GM21529 (cell line): Measurements from ENCODE around the gene ZBTB17.
"Not testable (repeated sequence)": the region's sequence is repeated elsewhere in the genome, so short reads cannot be mapped to it uniquely, and the experiment has no call there.

ENCODE experiments used
- ATAC-seq: cut with Tn5 transposase; IDR thresholded peaks from one replicate; pipeline ENCODE4 v1.9.1; 2021; ENCODE audit not compliant: unreplicated experiment

ZBTB17 gene

GRCh38 chr1:15975805-15976680, at the start of gene ZBTB17:
Gene ZBTB17 (minus strand): TSS chr1:15976101. CDS start chr1:15948495, 27,606 bp downstream.
- ATAC-seq: peak; percentile 74

DNA sequence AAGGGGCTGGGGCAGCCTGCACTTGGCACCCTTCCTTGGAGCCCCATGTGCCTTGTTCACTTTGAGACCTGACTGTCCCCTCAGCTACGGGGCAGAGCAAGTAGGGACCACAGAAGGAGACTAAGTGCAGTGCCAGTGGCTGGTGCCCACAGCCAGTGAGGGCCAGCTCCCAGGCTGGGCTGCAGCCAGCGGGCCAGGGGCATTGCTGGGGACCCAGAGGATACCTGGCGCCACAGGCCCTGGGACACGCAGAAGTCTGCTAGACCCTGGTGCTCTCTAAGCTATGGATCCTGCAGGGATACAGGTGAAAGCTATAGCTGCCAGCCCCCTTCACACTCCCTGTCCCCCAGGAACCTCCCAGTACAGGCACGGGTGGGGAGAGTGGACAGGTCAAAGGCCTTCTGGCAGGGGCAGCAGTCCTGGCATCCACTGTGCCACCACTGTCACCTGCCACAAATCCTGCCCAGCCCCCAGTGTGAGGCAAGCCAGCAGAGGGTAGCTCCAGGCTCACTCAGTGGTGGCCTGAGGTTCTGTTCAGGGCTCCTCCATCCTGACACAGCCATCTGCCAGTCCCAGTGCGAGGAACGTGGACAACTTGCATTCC, 47.3 kb upstream of the ZBTB17 start:
- ATAC-seq: no peak

GRCh38 chr1:16022393-16022792, 46.5 kb upstream of the ZBTB17 start:
- no peak for ATAC-seq

DNA sequence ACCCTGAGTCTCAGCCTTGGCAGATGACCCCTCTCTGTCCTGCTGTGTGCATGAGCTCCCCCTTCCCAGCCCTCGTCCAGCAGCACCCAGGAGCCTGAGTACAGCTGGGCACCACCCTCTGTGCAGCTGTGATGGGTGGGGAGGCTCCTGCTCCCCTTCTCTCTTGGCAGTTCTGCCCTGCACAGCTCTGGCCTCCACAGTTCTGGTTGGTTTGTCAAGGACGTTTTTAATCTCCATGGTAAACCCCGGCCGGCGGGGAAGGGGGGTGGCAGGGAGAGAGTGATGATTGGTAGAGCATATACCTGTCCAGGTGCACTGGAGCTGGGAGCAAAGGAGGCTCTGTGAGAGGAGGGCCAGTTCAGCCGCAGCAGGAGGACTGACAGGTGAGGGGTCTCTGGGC, 45.8 kb upstream of the ZBTB17 start, which contains the start of gene CLCNKA:
CLCNKA (plus strand) TSS at position 356 of the 400 bp plus-strand sequence. CDS start 584 bp downstream, outside the sequence.
- no peak for ATAC-seq

DNA sequence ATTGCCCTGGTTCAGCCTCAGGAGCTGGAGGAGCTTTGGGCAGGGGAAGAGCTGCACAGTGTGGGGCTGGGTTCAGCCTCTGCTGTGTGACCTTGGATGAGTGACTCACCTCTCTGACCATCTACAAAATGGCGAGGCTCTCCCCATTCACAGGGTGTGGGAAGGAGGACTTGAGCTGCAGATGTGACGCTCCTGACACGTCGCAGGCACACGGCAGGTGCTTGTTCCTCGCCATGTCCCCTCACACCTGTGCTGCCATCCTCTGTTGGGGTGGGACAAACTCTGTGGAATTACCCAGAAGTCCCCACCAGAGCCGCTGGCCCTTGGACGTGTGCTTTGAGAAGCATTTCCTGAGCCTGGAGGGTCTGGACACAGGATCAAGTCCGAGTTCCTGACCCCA, 45.0 kb upstream of the ZBTB17 start:
- not testable (repeated sequence) for ATAC-seq

- no peak for ATAC-seq
Measured at GRCh38 chr1:16020325-16020724, 44.4 kb upstream of the ZBTB17 start.

DNA sequence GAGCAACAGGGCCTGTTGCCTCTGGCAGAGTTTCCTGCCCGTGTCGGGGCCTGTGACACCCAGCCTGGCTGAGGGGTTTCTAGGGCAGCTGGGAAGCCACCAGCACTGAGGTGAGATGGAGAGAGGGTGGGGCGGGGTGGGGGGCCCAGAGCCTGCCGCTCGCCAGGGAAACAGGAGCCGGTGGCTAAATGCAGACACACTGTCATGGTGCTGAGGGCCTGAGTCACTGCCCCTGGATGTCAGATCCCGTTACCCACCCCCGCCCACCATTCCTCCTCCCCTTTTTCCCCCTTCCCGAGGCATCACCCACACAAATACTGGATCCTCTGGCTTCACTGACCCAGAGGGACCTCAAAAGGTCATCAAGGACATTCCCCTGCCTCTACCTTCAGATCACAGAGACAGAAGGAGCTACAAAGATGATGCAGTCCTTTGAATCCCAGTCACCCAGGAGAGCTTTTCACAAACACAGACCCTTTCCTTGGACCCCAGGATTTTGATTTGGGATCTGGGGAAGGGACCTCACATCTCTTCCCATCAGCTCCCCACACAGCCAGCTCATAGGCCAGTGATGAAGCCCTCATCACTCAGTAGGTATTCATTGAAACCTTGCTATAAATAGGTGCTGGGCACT, 43.9 kb upstream of the ZBTB17 start:
- no peak for ATAC-seq

DNA sequence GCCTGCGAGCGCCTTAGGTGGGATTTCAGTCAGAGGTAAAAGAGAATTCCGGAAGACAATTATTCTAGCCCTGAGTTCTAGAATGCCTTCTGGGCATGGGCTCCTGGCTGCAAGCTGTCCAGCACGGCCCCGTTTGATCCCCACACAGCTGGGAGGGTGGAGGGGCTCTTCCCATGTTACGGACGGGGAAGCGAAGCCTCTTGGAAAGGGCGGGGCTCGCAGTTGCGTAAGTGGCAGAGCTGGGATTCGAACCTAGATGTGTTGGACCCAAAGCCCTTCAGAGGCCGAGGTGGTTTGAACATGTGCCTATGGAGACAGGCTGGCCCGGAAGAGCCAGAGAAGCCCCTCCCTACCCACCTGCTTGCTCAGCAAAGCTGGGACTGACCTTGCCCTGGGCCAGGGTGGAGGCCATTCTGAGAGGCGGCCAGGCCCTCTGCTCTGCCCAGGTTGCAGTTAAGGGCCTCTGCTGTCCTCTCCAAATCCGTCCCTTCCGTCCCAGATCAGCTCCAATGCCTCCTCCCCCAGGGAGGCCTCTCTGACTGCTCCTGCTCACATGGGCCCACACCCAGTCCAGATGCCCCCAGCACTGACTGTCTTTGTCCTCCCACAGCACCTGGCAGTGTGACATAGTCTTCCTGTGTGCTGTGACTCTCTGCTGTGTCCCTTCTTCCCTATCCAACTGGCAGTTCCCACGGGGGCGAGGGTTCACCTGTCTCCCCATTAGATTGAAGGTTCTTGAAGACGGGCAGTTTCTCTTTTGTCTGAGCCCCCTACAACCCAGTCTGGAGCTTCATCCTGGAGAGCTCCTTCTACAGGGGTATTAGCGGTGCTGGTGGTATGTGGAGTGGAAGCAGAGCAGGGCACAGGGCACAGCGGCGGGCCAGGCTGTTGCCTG, 43.1 kb upstream of the ZBTB17 start:
- no peak for ATAC-seq

DNA sequence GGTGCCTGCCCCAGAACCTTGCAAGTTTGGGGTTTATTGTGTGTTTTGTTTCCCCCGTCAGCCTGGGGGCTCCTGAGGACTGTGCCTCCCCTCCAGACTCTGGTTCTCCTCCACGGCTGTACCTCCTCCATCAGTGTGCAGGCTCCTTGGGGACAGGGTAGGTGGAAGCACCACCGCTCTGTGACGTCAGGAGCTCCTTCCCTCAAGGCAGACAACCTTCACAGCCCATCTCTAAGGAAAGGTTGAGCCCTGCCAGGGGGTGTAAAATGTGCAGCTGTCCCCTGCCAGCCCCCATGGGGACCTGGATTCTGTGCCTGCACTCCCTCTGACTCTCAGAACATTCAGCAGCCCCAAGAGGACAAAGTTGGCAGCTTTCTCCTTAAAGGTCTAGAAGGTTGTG, 42.4 kb upstream of the ZBTB17 start:
- ATAC-seq: no peak

DNA sequence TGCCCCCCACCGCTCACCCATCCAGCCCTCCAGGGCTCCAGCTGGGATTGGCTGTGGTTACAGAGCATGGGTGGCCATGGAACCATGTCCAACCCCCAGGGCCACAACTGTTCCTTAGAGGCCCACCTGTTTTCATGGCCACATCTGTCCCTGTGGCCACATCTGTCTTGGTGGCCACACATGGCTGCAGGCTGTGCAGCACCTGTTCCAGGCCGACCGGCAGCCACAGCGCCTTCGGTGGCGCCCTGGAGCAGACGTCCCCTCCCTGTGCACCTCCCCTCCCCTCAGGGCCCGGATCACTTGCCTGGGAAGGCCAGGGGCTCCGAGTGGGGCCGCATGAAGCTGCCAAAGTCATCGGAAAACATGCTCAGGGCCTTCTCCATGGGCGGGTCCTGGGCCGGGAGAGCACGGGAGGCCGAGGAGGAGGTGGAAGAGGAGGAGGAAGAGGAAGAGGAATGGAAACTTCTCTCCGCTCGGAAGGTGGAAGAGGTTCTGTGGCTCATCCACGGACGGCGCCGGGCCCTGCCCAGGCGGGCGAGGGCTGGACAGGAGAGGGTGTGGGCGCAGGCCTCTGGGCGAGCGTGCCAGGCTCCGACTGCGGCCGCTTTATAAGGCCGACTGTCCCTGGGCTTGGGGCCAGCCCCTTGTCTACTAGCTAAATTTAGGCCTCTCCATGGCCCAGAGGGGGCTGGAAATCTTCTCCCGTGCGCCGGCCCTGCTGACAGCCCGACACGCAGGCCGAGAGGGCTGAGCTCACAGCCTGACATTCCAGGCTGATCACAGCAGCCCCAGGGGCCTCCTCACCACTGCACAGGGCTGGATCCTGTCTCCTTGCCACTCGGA, 41.8 kb upstream of the ZBTB17 start, which contains the start of gene HSPB7:
HSPB7 (minus strand) TSS at position 583 of the 843 bp plus-strand sequence; CDS start at position 503, 80 bp downstream.
- no peak for ATAC-seq

DNA sequence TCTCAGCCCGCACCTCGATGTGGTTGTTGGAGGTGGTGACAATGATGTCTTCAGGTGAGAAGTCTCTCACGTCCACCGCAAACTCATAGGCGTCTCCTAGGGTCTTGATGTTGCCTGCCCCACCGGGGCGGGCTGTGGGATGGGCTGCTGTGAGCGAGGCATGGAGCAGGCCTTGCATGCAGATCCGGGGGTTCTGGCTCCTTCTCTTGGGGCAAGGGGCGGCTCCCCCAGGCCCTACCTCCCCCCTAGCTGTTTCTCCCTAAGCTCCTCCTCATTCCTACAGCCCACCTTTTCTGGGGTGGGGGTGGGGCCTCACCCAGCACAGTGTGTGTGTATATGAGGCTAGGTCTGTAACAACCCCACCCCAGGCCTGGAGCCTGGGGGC, 41.2 kb upstream of the ZBTB17 start:
- no peak for ATAC-seq

DNA sequence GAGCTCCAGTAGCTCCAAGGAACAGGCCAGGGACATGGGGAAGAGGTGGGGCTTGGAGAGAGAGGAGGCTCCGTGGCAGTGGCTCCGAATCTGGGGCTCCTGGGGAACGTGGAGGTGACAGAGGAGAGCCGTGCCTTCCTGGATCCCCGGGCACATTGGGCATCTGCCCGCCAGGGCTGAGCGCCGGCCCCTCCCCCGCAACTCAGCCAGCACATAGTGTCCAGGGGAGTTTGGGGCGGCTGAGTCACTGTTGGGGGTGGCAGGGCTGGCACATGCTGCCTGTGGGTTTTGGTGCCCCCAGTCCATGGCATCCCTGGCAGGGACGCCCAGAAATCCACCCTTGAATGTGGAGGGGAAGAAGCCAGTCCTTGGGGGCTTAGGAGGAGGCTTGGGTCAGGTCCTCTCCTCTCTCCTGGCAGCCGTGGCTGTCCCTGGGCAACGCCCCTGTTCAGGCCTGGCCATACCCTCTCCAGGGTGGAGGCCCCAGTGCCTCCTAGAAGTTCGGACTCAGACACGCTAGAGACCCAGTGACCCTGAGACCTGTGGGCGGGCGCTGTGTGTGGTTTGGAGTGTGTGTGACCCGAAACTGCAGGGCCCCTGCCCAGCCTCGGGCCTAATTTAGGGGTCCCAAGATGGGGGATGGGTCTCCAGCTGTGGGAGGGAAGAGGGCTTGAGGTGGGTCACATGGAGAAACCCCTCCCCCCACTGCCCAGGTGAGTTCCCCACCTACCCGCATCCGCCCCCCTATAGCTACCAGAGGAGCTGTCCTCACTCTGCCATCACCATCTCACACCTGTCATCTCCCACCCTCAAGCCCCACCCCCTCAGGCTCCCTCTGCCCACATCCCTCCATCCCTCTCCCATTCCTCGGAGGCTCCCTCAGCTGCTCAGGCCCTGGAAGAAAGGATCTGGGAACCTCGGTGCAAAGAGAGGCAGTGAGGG, 40.3 kb upstream of the ZBTB17 start:
- ATAC-seq: no peak

DNA sequence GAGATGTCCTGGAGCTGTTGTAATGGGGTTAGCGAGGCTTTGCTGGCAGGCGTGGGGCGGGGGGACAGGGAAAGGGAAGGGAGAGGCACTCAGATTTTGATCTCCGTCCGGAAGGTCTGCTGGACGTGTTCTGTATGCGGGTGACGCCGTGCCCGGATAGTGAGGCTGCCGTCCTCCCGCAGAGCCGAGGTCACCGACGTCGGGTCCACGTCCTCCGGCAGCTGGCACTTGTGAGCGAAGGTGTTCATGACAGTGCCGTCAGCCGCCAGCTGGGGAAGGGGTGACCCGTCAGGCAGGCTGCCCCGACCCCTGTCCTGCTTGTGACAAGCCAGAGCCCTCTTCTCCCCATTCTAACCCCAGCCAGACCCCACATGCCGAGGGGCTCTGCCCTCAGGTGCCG, 39.6 kb upstream of the ZBTB17 start:
- ATAC-seq: no peak

GRCh38 chr1:16014509-16015482, 38.9 kb upstream of the ZBTB17 start:
- ATAC-seq: no peak

DNA sequence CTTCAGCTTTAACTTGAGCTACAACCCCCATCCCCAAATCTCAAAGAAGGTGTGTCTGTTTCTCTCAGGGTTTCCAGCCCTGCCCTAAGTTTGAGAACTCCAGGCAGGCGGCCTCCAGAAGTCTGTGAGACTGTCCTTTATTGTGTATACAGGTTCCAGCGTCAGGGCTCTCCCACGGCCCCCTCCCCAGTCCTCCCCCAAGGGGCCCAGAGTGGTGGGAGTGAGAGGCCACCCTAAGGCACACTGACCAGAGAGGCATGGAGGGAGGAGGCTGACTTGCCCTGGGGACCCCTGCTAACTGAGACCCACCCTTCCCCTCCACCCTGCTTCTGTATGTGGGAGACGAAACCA, 38.0 kb upstream of the ZBTB17 start:
- no peak for ATAC-seq

DNA sequence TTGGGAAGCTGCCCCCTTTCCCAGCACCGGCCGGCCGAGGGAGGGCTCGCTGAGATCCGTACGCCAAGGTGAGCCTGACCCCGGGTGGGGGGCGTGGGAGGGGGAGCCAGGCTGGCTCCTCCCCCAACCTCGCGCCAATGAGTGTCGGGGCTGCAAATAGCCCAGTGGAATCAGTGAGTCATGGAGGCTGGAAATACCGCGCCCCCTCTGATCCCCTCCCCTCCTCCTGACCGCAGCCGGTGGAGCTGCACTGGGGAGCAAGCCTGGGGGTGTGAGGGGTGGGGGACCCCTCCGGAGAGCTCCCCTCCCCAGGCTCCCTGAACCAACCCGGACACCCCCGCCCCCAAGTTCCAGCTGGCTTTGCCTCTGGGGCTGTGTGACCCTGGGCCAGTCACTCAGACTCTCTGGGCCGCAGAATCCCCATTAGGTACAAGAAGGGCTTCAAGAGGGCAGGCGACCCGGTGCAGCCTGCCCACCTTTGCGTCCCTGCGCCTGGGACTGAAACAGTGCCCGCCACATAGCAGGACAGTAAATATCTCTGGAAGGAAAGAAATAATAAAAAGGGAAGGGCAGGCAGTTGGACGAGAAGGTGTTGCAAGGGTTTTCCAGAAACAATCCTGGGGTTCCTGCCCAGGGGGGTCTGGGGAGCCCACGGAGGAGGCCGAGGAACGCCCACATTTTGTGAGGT, 37.5 kb upstream of the ZBTB17 start:
- no peak for ATAC-seq

- no peak for ATAC-seq
Measured at GRCh38 chr1:16012590-16013219, 36.8 kb upstream of the ZBTB17 start.
